Hypothalamus (tissue), 51 donors: ENCODE data around the gene VPS51.

ENCODE experiments used
- DNase-seq, 51 donors: peaks; one replicate each; lab custom pipeline; 2025; lab: John Stamatoyannopoulos, UW

Gene VPS51

DNA sequence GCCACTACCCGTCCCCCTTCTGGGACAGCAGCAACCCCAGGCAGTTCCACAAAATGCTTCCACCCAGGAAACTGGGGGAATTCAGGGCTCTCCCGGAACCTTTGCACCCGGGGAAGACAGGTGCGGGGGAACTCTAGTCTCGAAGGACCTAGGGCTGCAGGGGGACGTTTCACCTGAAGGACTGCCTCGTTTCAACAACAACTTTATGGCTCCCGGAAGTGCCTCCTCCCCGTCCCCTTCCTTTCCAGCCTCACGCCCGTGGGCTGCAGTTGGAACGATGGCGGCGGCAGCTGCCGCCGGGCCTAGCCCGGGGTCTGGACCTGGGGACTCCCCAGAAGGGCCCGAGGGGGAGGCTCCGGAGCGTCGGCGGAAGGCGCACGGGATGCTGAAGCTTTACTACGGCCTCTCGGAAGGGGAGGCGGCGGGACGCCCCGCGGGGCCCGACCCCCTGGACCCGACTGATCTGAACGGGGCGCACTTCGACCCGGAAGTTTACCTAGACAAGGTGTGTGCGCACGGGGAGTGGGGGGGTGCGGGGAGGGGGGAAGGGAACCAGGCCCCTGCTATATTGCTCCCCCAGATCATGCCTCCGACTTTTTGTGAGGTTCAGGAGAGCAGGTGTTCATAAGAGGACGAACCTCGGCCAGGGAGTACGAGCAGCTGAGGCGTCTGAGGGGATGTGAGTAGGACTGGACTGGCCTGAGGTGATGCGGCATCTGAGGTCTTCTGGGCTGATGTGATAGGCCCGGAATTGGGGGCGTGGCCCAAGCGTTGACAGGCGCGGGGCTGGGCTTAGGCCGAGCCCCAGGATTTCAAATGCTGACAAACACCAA, at the start of gene VPS51:
TSS of gene VPS51 (plus strand) at position 241 of the 833 bp plus-strand sequence. CDS start at position 278, 37 bp downstream.
- peak; percentile 38 to 90 (median 78) for DNase-seq

GRCh38 chr11:65047581-65048422, 48.2 kb upstream of the VPS51 start:
- no peak for DNase-seq

GRCh38 chr11:65051398-65051858, 44.6 kb upstream of the VPS51 start:
- DNase-seq = no peak

DNA sequence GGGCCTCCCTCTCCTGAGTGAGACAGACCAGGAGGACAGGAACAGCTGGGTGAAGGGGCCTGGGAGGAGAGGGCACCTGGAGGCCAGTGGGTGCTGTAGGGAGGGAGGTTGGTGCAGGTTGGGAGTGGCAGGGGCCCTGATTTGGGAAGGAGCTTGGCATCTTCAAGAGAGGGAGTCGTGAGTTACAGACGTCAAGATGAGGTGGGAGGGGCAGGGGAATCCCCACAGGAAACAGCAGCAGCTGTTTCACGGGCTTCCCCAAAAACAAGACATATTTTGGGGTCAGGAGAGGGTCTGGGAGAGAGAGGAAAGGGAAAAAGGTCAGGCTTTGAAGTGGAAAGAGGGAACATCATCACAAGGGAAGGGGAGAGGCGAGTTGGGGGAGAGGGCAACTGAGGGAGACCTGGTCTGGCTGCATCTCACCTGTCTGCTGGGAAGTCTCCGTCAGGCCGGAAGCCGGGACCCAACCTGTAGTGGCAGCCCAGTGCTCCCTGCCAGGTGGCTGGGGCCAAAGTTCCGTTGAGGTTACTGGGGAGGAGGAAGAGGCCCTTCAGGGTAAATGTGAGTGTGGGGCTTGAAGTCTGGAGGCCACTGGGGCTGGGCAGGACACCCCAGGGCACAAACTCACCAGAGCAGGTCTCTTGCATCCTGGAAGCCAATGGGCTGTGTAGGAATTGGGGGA, 42.0 kb upstream of the VPS51 start:
- DNase-seq = no peak

DNA sequence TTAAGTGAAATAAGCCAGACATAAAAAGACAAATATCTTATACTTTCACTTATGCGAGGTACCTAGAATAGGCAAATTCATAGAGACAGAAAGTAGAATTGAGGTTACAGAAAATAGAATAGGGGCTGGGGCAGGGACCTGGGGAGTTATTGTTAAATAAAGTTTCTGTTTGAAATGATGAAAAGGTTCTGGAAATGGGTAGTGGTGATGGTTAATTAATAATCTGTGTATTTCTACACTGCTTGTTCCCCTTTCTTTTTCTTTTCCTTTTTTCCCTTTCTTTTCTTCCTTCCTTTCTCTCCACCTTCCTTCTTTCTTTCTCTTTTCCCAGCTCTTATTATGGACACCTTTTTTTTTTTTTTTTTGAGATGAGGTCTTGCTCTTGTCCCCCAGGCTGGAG, 40.5 kb upstream of the VPS51 start:
- no peak for DNase-seq

GRCh38 chr11:65056999-65057398, 39.0 kb upstream of the VPS51 start:
- no peak for DNase-seq

- DNase-seq = no peak
Measured at GRCh38 chr11:65057526-65057925, 38.5 kb upstream of the VPS51 start.

DNA sequence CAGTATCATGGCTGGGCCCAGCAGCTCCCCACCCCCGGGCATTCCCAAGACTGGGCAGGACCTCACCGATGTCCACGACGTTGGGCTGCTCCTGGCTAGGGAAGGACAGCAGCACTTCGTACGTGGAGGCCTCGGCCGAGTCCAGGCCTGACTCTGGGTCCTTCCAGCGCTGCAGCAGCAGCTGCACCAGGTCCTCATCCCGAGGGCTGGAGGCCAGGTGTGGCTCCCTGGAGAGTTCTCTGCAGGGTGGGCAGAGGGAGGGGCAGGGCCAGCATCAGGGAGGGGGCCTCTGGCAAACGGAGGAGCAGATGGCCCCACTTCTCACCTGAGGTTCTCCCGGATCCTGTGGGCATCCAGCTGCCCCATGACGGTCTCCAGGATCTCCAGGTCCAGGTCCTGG, 38.0 kb upstream of the VPS51 start:
- no peak for DNase-seq

DNA sequence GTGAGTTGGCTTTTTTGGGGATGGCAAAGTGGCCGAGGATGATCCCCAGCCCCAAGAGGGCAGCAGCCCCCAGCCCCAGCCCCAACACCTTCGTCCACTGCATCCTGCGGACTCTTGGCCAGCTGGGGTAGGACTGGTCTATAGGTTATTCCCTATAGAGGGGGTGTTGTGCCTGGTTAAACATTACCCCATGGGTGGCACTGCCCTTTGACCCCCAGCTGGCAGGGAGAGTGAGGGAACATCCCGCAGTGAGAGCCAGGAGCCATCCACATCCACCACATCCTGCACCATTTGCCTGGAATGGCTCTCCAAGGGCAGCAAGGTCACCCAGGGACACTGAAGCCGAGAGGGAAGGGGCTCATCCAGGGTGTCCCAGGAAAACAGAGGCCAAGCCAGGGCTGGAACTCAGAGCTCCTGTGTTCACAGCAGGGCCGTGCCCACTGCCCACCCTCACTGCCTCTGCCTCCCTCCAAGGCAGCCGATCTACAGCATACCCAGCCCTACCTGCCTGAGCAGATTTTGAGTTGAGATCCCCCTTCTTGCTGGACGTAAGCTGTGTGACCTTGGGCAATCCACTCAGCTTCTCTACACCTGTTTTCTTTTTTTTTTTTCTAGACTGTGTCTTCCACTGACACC, 37.5 kb upstream of the VPS51 start, which contains the start of gene NAALADL1:
TSS of gene NAALADL1 (minus strand) at position 135 of the 636 bp plus-strand sequence. CDS start at position 103, 32 bp downstream.
- no peak for DNase-seq

DNA sequence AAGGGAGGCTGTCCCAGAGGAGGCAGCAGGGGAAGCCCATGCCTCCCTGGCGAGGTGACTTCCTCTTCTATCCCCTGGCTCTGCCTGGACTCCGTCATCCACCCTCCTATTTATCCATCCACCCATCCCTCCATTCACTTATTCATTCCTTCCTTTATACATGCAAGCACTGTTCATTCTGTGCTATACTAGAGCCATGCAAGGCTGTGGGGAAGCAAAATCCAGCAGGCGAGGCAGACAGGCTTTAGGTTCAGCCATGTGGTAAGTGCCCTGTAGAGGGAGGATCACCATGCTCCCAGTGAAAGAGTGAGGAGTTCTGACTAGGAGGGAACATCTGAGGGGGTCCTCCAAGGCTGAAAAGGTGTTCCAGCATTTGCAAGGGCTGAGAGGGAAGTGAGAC, 36.5 kb upstream of the VPS51 start:
- DNase-seq = no peak

GRCh38 chr11:65059959-65060824, 35.8 kb upstream of the VPS51 start:
- no peak for DNase-seq

- DNase-seq = no peak
Measured at GRCh38 chr11:65060913-65061408, 35.1 kb upstream of the VPS51 start.

DNA sequence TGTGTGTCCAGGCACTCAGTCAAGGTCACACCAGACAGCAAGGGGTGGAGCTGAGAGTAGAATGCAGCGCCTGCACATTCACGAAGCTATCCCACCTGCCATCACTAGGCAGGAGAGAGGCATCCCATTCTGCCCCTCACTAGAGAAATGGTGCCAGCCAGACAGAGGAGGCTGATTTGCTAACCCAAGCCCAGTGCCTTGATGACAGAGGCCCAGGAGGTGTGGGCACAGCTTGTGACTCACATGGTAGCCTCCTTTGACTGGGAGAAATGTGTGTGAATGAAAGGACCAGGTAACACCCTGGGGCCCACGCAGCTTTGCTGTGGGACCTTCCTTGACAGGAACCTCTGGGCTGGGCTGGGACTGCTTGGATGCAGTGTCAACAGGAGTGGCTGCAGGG, 32.5 kb upstream of the VPS51 start:
- no peak for DNase-seq

DNA sequence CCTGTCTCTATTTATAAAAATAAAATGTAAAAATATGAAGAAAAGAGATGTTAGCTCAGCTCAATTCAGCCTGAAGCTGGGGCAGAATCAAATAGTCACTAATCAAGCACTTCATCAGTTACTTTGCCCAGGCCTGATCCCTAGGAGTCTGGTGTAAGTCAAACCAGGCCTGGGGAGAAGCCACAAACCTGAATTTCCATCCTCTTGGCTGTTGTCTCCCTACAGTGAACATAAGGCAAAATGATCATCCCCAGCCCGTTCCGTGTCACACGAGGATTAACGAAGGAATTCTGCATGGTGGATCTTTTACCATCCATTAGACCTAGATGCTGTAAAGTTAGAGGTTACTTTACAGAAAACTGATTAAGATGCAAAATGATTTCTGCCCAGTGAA, 31.2 kb upstream of the VPS51 start:
- DNase-seq = no peak

DNA sequence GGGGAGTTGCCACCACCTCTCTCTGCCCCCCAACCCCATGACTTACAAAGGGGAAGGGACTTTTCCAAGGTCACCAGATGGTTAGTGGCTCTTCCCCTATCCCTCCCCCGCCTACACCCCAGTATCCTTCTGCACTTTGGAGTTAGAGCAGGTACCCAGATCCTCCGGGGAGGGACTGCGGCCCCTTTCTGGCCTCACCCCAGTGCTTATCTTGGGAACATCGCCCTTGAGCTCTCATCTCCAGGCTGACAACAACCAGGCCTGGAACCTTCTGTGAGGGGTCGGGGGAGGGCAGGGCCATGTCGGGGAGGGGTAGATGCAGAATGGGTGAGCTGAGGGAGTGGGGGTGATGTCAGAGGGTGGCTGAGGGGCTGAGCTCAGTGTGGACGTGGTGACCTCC, 30.2 kb upstream of the VPS51 start:
- no peak for DNase-seq

GRCh38 chr11:65066315-65066714, 29.7 kb upstream of the VPS51 start:
- no peak for DNase-seq

DNA sequence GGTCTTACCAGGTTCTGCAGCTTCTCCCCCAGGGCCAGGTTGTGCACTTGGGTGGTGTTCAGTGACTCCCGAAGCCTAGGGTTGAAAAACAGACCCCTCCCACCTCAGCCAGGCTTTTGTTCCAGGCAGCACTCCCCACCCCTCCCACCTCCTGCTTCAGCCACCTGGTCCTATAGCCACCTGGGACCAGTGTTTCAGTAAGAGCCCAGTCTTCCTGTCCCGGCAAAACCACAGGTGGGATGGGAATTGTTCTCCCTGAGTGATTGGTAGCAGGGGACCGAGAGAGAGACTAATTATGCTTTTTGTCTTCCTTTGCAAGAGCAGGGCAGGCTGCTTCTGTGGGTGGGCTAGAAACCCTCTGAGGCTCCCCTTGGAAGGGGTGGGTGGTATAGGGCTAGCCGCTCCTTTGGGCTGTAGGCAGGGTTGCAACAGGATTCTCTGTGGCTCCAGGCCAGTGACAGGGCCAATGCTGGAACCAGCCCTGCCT, 29.2 kb upstream of the VPS51 start:
- no peak for DNase-seq

GRCh38 chr11:65067446-65067845, 28.6 kb upstream of the VPS51 start:
- no peak for DNase-seq

DNA sequence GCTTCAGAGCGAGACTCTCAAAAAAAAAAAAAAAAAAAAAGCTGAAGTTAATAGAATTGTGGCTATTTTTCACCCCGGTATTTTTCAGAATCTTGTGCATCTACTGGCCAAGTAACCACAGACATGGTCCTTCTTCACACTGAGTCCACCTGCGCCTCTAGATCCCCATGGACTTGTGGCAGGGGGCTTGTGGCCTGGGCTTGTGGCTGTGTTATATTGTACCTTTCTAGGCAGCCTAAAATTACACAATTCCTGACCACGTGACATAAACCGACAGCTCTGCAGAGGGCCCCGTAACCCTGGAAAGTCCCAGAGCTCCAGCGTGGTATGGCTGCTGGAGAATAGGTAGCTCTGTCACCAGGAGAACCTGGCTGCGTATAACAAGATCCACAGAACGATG, 26.8 kb upstream of the VPS51 start:
- DNase-seq = no peak
